Neural cell (in vitro differentiated cells): ENCODE results near the gene STAT4. TPM values are rescaled to one million over a fixed set of nuclear protein-coding genes. Genes with fewer than 3 reads are reported as not detected.

Experiments used
- H2AFZ ChIP-seq: fragments of 200-600, 300-800 bp; sonication (generic), shearing (Covaris generic); 2 replicates; pipeline ENCODE4 v1.6.0; 2014; ENCODE audit warnings: low read depth, mild to moderate bottlenecking, antibody characterized with exemption, low read length, moderate library complexity
- H3F3A ChIP-seq: fragments of 200-600 bp; shearing (Covaris generic); 2 replicates; pipeline ENCODE4 v1.6.1; 2016; ENCODE audit warnings: mild to moderate bottlenecking, moderate library complexity, mixed read lengths, antibody characterized with exemption, low read length; ENCODE audit not compliant: insufficient read depth, poor library complexity, severe bottlenecking
- H3K27ac ChIP-seq: fragments of 200-600, 300-800 bp; sonication (generic), shearing (Covaris generic); 2 replicates; pipeline ENCODE4 v1.5.1; 2014; ENCODE audit warnings: mild to moderate bottlenecking, low read length, moderate library complexity
- H3K27me3 ChIP-seq: fragments of 300-800, 200-600 bp; sonication (generic), shearing (Covaris generic); 2 replicates; pipeline ENCODE4 v1.6.0; 2014; ENCODE audit warnings: mild to moderate bottlenecking, low read depth, low read length, moderate library complexity; ENCODE audit not compliant: insufficient read depth
- H3K36me3 ChIP-seq: fragments of 300-800, 200-600 bp; sonication (generic), shearing (Covaris generic); 2 replicates; pipeline ENCODE4 v1.5.1; 2014; ENCODE audit warnings: mild to moderate bottlenecking, antibody characterized with exemption, low read length, moderate library complexity; ENCODE audit not compliant: insufficient read depth
- H3K4me2 ChIP-seq: fragments of 300-800, 200-600 bp; sonication (generic), shearing (Covaris generic); 2 replicates; pipeline ENCODE4 v1.6.0; 2014; ENCODE audit warnings: mild to moderate bottlenecking, low read length
- H3K4me3 ChIP-seq: fragments of 300-800, 200-600 bp; sonication (generic), shearing (Covaris generic); 2 replicates; pipeline ENCODE4 v1.5.1; 2014; ENCODE audit warnings: mild to moderate bottlenecking, low read length, moderate library complexity
- H3K79me2 ChIP-seq: fragments of 200-600 bp; shearing (Covaris generic); replicated peaks from 2 replicates; pipeline ENCODE4 v1.6.0; 2014; ENCODE audit warnings: mild to moderate bottlenecking, low read length, moderate library complexity; ENCODE audit not compliant: insufficient read depth
- H3K9ac ChIP-seq: fragments of 300-800, 200-600 bp; sonication (generic), shearing (Covaris generic); 2 replicates; pipeline ENCODE4 v1.6.1; 2016; ENCODE audit warnings: mild to moderate bottlenecking, low read length, mixed read lengths
- H3K9me2 ChIP-seq: fragments of 200-600 bp; shearing (Covaris generic); 2 replicates; pipeline ENCODE4 v1.6.1; 2016; ENCODE audit warnings: mild to moderate bottlenecking, low read length, mixed read lengths; ENCODE audit not compliant: insufficient read depth
- H3K9me3 ChIP-seq: fragments of 200-600, 300-800 bp; sonication (generic), shearing (Covaris generic); 2 replicates; pipeline ENCODE4 v1.6.1; 2016; ENCODE audit warnings: mild to moderate bottlenecking, mixed run types, low read length, moderate library complexity, mixed read lengths
- H4K20me1 ChIP-seq: fragments of 200-600 bp; shearing (Covaris generic); 2 replicates; pipeline ENCODE4 v1.6.1; 2016; ENCODE audit warnings: mild to moderate bottlenecking, mixed run types; ENCODE audit not compliant: insufficient read depth
- CTCF ChIP-seq: fragments of 450-650 bp; IDR thresholded peaks from 2 replicates; pipeline ENCODE4 v1.5.1; 2014; ENCODE audit warnings: antibody characterized with exemption, mild to moderate bottlenecking, moderate library complexity; ENCODE audit not compliant: poor library complexity, severe bottlenecking
- EP300 ChIP-seq: fragments of 450-650 bp; conservative IDR thresholded peaks from 2 replicates; pipeline ENCODE4 v1.6.1; 2014; ENCODE audit warnings: antibody characterized with exemption, mild to moderate bottlenecking, moderate library complexity; ENCODE audit not compliant: poor library complexity, severe bottlenecking
- EZH2 ChIP-seq: fragments of 200-600, 300-800 bp; shearing (Covaris generic), sonication (generic); IDR thresholded peaks from 2 replicates; pipeline ENCODE4 v1.6.1; 2014; ENCODE audit warnings: antibody characterized with exemption, low read length, borderline replicate concordance, mild to moderate bottlenecking; ENCODE audit not compliant: insufficient read depth, poor library complexity, severe bottlenecking
- MXI1 ChIP-seq: fragments of 450-650 bp; conservative IDR thresholded peaks from 2 replicates; pipeline ENCODE4 v1.6.1; 2014; ENCODE audit warnings: antibody characterized with exemption, mild to moderate bottlenecking; ENCODE audit not compliant: poor library complexity, severe bottlenecking
- POLR2AphosphoS5 ChIP-seq: IDR thresholded peaks from 2 replicates; pipeline ENCODE4 v1.6.1; 2012
- RAD21 ChIP-seq: fragments of 450-650 bp; conservative IDR thresholded peaks from 2 replicates; pipeline ENCODE4 v1.6.1; 2014; ENCODE audit warnings: antibody characterized with exemption, mild to moderate bottlenecking, moderate library complexity
- SMC3 ChIP-seq: fragments of 450-650 bp; conservative IDR thresholded peaks from 2 replicates; pipeline ENCODE4 v1.6.1; 2014; ENCODE audit warnings: antibody characterized with exemption, mild to moderate bottlenecking, moderate library complexity; ENCODE audit not compliant: poor library complexity
- TAF1 ChIP-seq: IDR thresholded peaks from 2 replicates; pipeline ENCODE4 v1.6.1; 2012; ENCODE audit warnings: low read depth
- polyA plus RNA-seq: library from polyadenylated mRNA; depleted of rRNA; stranded (reverse); fragments of >200 nt; gene quantifications from 2 replicates; pipeline ENCODE4 v1.2.3, GENCODE V29; 2014
- TF ChIP-seq, protein P1 (sequence below): IDR thresholded peaks from 2 replicates; pipeline ENCODE4 v1.6.1; 2012; ENCODE audit warnings: borderline replicate concordance

STAT4 gene
- polyA plus RNA-seq, 1 donor from 2014 or later: 3.7 TPM

DNA sequence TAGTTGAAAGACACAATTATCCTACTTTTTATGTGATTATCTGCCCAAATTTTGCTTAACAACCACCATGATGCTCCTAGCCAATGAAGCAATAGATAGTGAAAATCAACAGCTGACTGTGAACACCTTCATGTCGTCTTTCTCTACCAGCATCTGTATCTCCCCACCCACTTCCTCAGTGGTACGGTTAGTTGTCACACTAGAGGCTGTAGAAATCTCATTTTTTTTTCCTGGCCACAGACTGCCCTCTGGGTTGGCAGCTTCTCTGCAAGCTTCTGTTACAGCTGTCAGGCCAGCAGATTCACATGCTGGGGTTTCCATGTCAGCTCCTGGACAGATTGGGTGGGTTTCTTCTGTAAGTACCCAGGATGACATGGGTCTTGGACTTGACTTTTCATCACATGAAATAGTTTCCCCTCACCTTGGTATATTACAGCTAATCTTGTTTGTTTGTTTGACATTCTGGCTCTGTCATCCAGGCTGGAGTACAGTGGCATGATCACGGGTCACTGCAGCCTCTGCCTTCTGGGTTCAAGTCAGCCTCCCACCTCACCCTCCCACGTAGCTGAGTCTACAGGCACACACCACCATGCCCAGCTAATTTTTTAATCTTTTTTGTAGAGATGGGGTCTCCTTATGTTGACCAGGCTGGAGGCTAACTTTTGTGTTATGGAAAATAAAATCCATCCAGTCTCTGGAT lies 24.3 kb downstream of the STAT4 start:
- H3K4me2 ChIP-seq: no peak overlapping the region
- H3K9me3 ChIP-seq: no peaks in the 10 kb centered on the region
- H3K9me2 ChIP-seq: no peaks in the 10 kb centered on the region
- no peaks in the 10 kb centered on the region for H4K20me1 ChIP-seq
- no peak overlapping the region for H3K4me3 ChIP-seq
- H3F3A ChIP-seq: no peaks in the 10 kb centered on the region
- H3K27ac ChIP-seq: no peak overlapping the region
- no peaks in the 10 kb centered on the region for H3K27me3 ChIP-seq
- no peaks in the 10 kb centered on the region for H3K36me3 ChIP-seq
- TF ChIP-seq RAD21: no peak
- TF ChIP-seq TAF1: no peak
- TF ChIP-seq EP300: no peak
- no peak for TF ChIP-seq MXI1
- no peak for TF ChIP-seq CTCF
- no peak for TF ChIP-seq EZH2
- no peak for TF ChIP-seq SMC3
- TF ChIP-seq, protein P1, sequence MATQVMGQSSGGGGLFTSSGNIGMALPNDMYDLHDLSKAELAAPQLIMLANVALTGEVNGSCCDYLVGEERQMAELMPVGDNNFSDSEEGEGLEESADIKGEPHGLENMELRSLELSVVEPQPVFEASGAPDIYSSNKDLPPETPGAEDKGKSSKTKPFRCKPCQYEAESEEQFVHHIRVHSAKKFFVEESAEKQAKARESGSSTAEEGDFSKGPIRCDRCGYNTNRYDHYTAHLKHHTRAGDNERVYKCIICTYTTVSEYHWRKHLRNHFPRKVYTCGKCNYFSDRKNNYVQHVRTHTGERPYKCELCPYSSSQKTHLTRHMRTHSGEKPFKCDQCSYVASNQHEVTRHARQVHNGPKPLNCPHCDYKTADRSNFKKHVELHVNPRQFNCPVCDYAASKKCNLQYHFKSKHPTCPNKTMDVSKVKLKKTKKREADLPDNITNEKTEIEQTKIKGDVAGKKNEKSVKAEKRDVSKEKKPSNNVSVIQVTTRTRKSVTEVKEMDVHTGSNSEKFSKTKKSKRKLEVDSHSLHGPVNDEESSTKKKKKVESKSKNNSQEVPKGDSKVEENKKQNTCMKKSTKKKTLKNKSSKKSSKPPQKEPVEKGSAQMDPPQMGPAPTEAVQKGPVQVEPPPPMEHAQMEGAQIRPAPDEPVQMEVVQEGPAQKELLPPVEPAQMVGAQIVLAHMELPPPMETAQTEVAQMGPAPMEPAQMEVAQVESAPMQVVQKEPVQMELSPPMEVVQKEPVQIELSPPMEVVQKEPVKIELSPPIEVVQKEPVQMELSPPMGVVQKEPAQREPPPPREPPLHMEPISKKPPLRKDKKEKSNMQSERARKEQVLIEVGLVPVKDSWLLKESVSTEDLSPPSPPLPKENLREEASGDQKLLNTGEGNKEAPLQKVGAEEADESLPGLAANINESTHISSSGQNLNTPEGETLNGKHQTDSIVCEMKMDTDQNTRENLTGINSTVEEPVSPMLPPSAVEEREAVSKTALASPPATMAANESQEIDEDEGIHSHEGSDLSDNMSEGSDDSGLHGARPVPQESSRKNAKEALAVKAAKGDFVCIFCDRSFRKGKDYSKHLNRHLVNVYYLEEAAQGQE: no peak
- no peak for TF ChIP-seq POLR2AphosphoS5
- no peaks in the 10 kb centered on the region for H3K79me2 ChIP-seq
- H3K9ac ChIP-seq: no peak overlapping the region
- H2AFZ ChIP-seq: no peak overlapping the region

GRCh38 chr2:191125646-191126045 lies 25.1 kb downstream of the STAT4 start:
- Histone ChIP-seq H3K4me3 (no peak overlapping the region), H3K9me3 (no peaks in the 10 kb centered on the region), H3K79me2 (no peaks in the 10 kb centered on the region), H3K9me2 (no peaks in the 10 kb centered on the region), H3F3A (no peaks in the 10 kb centered on the region), H3K9ac (no peak overlapping the region), H2AFZ (no peak overlapping the region), H3K4me2 (no peak overlapping the region), H3K36me3 (no peaks in the 10 kb centered on the region), H3K27ac (no peak overlapping the region), H3K27me3 (no peaks in the 10 kb centered on the region), H4K20me1 (no peaks in the 10 kb centered on the region)
- TF ChIP-seq SMC3: no peak
- no peak for TF ChIP-seq MXI1
- TF ChIP-seq, protein P1: no peak
- no peak for TF ChIP-seq CTCF
- TF ChIP-seq RAD21: no peak
- TF ChIP-seq EP300: no peak
- no peak for TF ChIP-seq POLR2AphosphoS5
- no peak for TF ChIP-seq TAF1
- TF ChIP-seq EZH2: no peak
